ENCODE data around the gene PACRG. TPM values are rescaled to one million over a fixed set of nuclear protein-coding genes. Genes with fewer than 3 reads are reported as not detected.

PACRG gene
- polyA plus RNA-seq, 1 donor = 20.2 TPM

GRCh38 chr6:162862941-162863340 is 135.2 kb downstream of the PACRG start:
- DNase-seq = no peak

DNA sequence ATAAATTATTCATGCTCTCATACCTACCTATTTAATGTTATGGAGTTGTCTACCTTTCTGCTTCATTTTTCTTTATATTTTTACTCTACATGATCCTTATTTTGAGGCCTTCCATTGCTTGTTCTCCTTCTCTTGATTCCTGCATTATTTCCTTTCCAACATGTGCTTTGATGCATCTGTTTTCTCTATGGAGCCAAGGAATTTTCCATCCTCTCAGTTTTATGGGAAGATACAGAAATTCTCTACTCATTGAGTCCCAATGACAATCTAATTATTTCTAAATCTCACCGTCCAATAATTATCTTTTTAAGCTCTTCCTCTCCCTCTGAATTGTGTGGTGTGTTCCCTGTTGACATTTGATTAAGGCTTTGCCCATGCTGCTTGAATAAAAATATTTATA is 136.0 kb downstream of the PACRG start:
- DNase-seq = no peak

DNA sequence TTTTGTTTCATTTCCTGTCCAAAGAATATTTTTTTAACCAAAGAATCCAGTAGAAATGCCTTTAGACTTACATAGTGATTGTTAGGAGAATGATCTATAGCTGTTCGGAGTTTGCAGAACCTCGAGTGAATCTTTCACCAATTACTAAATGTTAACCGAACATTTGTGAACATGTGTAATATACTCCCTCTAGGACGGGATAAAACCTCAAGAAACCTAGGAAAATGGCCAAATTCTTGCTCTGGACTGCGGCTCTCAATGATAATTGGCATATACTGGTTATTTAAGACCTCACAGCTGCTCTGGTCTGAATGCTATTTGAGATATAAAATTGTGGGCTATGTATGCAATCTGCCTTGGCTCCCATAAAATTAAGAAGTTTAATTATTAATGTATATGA is 137.1 kb downstream of the PACRG start:
- no peak for DNase-seq

DNA sequence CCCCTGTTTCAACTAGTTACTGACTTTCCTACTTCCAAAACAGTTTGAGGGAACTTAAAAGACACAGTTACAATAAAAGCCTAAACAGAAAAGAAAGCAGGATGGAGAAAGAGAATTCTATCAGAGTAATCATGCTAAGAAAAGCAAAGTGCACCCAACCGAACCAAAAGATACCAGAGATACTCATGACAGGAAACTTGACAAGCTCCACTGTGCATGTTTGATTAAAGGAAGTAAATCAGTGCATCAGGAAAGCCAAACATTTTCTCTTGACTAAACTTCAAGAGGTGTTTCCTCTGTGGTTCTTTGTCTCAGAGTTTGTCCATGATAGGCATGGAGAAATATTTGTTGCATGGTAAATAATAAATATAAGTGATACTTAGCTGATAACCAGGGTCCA is 138.9 kb downstream of the PACRG start:
- DNase-seq = peak; percentile 27

DNA sequence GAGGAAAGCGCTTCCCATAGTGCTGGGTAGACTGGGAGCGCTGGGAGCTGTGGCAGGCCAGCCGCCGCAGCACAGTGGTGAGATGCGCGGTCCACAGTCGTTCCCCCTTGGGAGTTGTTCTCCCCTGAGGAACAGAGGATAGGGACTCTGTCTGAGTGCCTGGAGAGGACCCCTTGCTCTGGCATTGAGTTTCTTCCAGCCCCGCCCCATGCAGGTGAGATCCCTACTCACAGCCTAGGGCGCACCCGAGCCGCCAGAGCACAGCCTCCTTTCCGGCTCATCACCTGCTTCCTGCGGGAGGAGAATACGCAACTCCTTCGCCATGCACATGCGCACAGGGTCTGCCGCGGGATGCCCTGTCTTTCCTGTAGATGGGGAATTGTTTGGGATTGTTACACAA is 140.6 kb downstream of the PACRG start:
- DNase-seq = no peak

DNA sequence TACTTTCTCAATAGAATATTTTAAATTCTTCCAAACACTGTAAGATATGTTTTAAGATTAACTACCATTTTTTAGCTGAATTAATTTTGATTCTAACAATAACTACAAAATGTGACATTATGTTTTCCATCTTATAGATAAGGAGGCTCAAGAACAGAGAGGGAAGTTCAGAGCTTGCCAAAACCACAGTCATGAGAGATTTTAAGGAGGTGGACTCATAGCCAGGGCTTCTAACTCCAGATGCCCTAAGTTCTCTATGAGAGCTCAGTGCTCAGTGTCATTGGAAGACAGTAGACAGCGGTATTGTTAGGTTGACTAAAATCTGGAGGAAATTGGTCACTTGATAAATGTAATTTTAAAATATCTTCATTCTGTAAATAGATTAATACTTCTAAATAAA is 144.2 kb downstream of the PACRG start:
- DNase-seq = no peak

DNA sequence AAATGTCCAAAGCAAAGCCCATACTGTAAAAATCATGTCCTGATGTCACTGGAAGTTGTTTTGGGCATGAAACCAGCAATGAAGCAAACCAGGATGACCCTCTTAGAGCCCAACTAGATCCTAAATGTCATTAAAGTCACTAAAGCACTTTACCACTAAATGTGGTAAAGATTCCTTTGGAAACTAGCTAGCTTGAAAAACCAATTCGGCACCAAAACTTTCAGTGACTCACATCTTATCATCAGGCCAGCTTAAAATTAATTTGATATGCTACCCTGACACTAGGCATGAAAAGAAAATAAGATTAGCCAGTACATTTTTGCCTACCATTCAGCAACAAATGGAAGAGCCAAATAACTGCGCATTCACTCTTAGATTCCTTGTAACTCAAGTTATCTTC is 145.8 kb downstream of the PACRG start:
- no peak for DNase-seq

DNA sequence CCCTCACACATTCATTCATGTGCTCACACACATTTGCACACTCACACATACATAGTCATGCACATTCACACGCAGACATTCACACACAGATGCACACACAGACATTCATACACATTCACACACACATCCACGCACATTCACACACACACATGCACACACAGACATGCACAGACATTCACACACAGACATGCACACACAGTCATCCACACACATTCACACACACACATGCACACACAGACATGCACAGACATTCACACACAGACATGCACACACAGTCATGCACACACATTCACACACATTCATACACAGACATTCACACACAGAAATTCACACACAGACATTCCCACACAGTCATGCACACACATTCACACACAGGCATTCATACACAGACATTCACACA is 147.3 kb downstream of the PACRG start:
- DNase-seq = no peak

- no peak for DNase-seq
These were observed 155.2 kb downstream of the PACRG start for GRCh38 chr6:162882801-162883481.

- DNase-seq = no peak
These were observed 160.4 kb downstream of the PACRG start for GRCh38 chr6:162887981-162888689.

GRCh38 chr6:162889303-162889702 is 161.5 kb downstream of the PACRG start:
- DNase-seq = no peak

DNA sequence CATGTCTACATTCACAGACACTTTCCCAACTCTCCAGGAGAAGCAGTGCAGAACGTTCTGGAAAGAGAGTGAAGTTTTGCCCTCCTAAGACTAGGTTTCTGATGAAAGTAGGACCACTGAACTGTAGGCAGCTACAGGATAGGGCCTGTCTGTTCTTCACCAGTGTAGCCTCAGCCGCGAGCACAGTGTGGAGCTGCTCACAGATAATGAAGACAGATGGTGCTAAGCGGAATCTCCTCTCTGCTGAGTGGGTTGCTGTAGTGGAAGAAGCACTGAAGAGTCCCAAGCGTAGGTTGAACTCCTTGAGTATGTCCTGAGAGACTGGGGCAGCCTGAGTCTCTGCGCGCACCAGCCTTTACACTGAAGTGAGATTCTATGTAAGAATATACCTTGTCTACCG is 170.2 kb downstream of the PACRG start:
- DNase-seq = no peak

- DNase-seq = no peak
These were observed 171.4 kb downstream of the PACRG start for GRCh38 chr6:162899148-162899547.

GRCh38 chr6:162900503-162900902 is 172.7 kb downstream of the PACRG start:
- no peak for DNase-seq

- no peak for DNase-seq
These were observed 176.4 kb downstream of the PACRG start for GRCh38 chr6:162904069-162904663.

- no peak for DNase-seq
These were observed 178.7 kb downstream of the PACRG start for GRCh38 chr6:162906479-162906878.

DNA sequence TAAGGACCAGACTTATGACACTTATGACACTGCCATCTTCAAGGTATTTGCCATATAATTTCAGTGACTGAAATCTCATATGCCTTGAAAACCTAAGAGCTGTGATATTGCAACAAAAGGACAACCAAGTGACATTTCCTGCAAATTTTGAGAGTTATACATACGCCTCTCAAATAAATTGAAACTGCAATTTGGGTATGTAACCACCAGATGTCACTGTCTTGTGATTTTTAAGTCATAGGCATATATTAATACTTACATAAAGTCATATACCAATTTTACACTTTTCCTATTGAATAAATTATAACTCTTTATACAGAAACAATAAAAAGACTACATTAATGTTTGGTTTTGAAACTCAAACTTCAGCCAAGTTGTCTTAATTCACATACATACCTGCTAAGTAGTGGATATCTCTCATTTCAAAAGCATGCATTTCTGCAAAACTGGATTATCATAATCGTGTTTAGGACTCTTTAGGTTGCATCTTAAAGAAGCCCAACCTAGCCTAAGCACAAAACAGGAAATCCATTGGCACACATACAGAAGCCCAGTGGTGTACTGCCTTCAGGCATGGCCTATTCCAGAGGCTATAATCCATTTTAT is 180.2 kb downstream of the PACRG start:
- DNase-seq = no peak

GRCh38 chr6:162913206-162913605 is 185.4 kb downstream of the PACRG start:
- DNase-seq = no peak

- DNase-seq = no peak
These were observed 189.7 kb downstream of the PACRG start for GRCh38 chr6:162917506-162917905.

DNA sequence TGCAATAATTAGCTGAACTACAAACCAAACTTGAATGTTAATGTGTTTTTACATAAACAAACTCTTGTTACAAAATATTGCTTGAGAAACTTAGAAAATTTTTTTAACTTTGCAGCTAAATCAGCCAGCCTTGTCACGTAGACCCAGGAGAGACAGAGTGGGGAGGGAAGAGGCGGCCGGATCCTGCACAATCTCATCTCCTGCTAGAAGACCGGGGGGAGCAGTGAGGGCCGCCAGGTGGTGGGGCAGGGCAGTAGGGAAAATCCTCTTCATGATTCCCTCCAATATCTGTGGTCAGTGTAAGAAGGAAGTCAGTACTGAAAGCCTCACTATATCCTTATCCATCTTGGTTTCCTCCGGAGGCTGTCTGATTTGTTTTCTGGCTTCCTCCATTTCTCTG is 193.3 kb downstream of the PACRG start:
- no peak for DNase-seq

GRCh38 chr6:162921510-162922040 is 193.8 kb downstream of the PACRG start:
- DNase-seq = no peak

DNA sequence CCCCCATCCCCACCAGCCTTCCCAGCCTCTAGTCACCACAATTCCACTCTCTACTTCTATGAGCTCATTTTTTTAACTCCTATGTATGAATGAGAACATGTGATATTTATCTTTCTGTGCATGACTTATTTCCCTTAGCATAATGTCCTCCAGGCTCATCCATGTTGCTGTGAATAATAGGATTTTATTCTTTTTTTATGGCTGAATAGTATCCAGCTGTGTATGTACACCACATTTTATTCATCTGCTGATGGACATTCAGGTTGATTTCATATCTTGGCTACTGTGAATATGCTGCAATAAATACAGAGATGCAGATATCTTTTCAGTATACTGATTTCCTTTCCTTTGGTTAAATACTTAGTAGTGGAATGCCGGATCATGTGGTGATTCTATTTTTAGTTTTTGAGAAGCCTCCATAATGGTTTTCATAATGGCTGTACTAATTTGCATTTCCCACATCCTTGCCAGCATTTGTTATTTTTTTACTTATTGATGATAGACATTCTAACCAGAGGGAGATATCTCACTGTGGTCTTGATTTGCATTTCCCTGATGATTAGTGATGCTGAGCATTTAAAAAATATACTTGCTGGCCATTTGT is 194.9 kb downstream of the PACRG start:
- no peak for DNase-seq

DNA sequence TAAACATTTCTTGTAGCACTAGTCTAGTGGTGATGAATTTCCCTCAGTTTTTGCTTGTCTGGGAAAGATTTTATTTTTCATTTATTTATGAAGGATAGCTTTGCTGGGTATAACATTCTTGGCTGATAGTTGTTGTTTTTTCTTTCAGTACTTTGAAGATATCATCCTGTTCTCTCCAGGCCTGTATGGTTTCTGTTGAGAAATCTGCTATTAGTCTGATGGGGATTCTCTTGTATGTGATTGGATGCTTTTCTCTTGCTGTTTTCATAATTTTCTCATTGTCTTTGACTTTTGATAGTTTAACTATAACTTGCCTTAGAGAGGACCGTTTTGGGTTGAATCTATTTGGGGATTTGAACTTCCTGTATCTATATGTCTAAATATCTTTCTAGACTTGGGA is 207.1 kb downstream of the PACRG start:
- DNase-seq = no peak

All from left kidney (tissue), 2 donors.